Measurements from ENCODE around the gene OPRL1. TPM values are rescaled to one million over a fixed set of nuclear protein-coding genes. Genes with fewer than 3 reads are reported as not detected.
A peak's percentile ranks its signal among the peaks of the same experiment; 100 is the strongest.

Gene OPRL1
- total and polyA plus RNA-seq, 2 of the 8 experiments (the other 6 are each of a cell fraction or from before 2014, with no cell fraction given), result 0.63 to 0.98 TPM

DNA sequence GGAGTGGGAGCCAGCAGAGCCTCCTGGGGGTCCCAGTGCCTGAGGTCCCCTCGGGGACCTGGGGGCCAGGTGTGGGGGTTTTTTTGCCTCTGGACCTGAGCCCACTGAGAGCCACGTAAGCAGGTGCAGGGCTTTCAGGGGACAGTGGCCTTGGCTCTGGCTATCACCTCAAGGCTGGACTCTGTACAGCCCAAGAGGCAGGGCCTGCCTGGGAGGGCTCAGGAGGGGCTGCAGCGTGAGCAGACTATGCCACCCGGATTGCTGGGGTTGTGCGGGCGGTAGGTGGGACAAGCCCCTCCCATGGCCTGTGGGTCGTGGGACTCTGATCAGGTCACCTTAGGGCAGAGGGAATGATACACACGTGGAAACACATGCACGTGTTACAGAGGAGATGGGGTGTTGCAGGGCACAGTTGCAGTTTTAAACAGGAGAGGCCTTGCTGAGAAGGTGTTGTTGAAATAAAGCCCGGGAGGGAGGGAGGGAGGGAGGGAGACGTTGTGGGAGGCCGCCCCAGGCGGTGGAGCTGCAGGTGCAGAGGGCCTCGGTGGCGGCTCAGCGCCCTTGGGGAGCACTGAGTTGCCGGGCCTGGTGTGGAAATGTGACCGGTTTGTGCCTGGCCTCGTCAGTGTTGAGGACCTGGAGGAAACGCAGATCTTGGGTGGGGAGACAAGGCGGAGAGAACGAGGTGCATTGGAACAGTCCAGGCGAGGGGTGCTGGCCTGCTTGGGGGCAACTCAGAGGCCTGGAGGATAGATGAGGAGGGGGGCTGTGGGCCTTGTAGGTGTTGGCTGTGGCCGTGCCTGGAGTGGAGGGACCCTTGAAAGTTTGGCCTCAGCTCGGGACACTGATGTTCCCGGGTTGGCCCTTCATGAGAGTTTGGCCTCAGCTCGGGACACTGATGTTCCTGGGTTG, 14.6 kb upstream of the OPRL1 start:
- H2BK120ac ChIP-seq (replicated peaks; ENCODE audit: low read depth, low read length), result no peak overlapping the region
- H3K9me3 ChIP-seq (ENCODE audit: insufficient read depth in 2 of 2, low read depth in 1 of 2, low read length in 1 of 2), result no peaks in the 10 kb centered on the region
- no peaks in the 10 kb centered on the region for H3K27me3 ChIP-seq (replicated peaks in 1 of 4; ENCODE audit: control insufficient read depth in 3 of 4, extremely low read depth in 1 of 4, insufficient read depth in 3 of 4, low read length in 3 of 4)
- no peaks in the 10 kb centered on the region for H3K36me3 ChIP-seq (ENCODE audit: control insufficient read depth in 2 of 4, insufficient read depth in 4 of 4, low read length in 3 of 4)
- H4K20me1 ChIP-seq (replicated peaks in 1 of 2; ENCODE audit: control insufficient read depth in 1 of 2, insufficient read depth in 2 of 2, low read length in 2 of 2), result peaks cover 2 to 8% of the 10 kb centered on the region in 2 experiments
- H3K14ac ChIP-seq (ENCODE audit: insufficient read length), result no peak overlapping the region
- peak overlapping the region; percentile 82; the same call in 1 of the 2 replicates for H2AK5ac ChIP-seq (ENCODE audit: low read depth, low read length)
- peaks cover 2% of the 10 kb centered on the region; the same call in 1 of the 2 replicates for H3K23me2 ChIP-seq (ENCODE audit: low read depth, low read length)
- no peaks in the 10 kb centered on the region for H3K79me1 ChIP-seq (ENCODE audit: low read depth, low read length)
- no peak overlapping the region for H4K91ac ChIP-seq (replicated peaks; ENCODE audit: insufficient read length, low read length)
- CTCF ChIA-PET (ENCODE audit: partially characterized antibody), result interaction anchor here (0.6 to 2.5 kb wide), 5 partner anchors 11 to 166 kb away, joined by 3 to 17 read pairs (median 4); partner anchors contain the start of genes OPRL1 and RGS19
- H3K4me3 ChIP-seq (ENCODE audit: extremely low read depth in 1 of 4, insufficient read depth in 2 of 4, low read depth in 3 of 4, low read length in 4 of 4), result no peak overlapping the region
- H3K4me2 ChIP-seq (ENCODE audit: insufficient read depth in 1 of 2, low read depth in 2 of 2, low read length in 2 of 2), result peak overlapping the region in 1 of 2 experiments; percentile 1; a peak in 1 of 4 replicates
- no peaks in the 10 kb centered on the region for H3K79me2 ChIP-seq (ENCODE audit: control insufficient read depth in 1 of 2, insufficient read depth in 2 of 2, low read length in 2 of 2)
- H3K18ac ChIP-seq (ENCODE audit: extremely low read depth, low read length), result no peak overlapping the region
- H2BK12ac ChIP-seq (ENCODE audit: low read depth, low read length), result peak overlapping the region; percentile 68; the same call in 1 of the 2 replicates
- no peak overlapping the region; the same call in 1 of the 2 replicates for H2BK15ac ChIP-seq (ENCODE audit: low read length)
- H3K23ac ChIP-seq (ENCODE audit: insufficient read length), result no peak overlapping the region
- no peak overlapping the region for H2BK20ac ChIP-seq (ENCODE audit: low read length)
- DNase-seq (ENCODE audit: low read depth in 1 of 2, low spot score in 2 of 2), result no peak
- POLR2A ChIA-PET (ENCODE audit: partially characterized antibody), result interaction anchor here (0.8 to 4.5 kb wide), 5 partner anchors 9 to 85 kb away, joined by 3 to 27 read pairs (median 4); partner anchors contain the start of genes OPRL1, PRPF6 and RGS19
- no peak for FAIRE-seq
- no peak overlapping the region for H3K9ac ChIP-seq (replicated peaks in 1 of 4; ENCODE audit: extremely low read depth in 1 of 4, low read depth in 3 of 4, low read length in 3 of 4)
- H2AFZ ChIP-seq (ENCODE audit: low read length), result no peak overlapping the region
- no peak overlapping the region for H3K56ac ChIP-seq (replicated peaks; ENCODE audit: insufficient read length, low read depth, low read length)
- H4K5ac ChIP-seq (ENCODE audit: insufficient read length, low read depth, low read length), result no peak overlapping the region
- 75% methylated on average over 17 of the region's 27 CpGs; no CpG with 5 or more reads in 1 of the 2 experiments for WGBS, 2 experiments (ENCODE audit: extremely low coverage in 1 of 2, insufficient coverage in 1 of 2, insufficient read length in 1 of 2, insufficient replicate concordance in 2 of 2, low coverage in 1 of 2, low lambda C conversion rate in 2 of 2, missing lambda C conversion rate in 1 of 2)
- peaks cover 3 to 20% (median 10%) of the 10 kb centered on the region in 4 experiments for H3K4me1 ChIP-seq (replicated peaks in 1 of 4; ENCODE audit: control insufficient read depth in 3 of 4, insufficient read depth in 4 of 4, low read length in 3 of 4)
- 0 out of 2 replicates have a peak overlapping the region, but pooled peaks have one; percentile 44 for H2BK5ac ChIP-seq (ENCODE audit: low read depth, low read length)
- H3K4ac ChIP-seq (replicated peaks; ENCODE audit: insufficient read length, low read depth, low read length), result no peak overlapping the region
- no peak overlapping the region for H3K27ac ChIP-seq (ENCODE audit: low read depth, low read length)
- H4K8ac ChIP-seq (ENCODE audit: extremely low read depth, insufficient read depth, low read length), result 0 out of 2 replicates have a peak overlapping the region, but pooled peaks have one; percentile 9
- no peak for TF ChIP-seq CHD1 (IDR thresholded peaks at IDR 0.05; ENCODE audit: low read depth, low read length)
- TF ChIP-seq, protein P1, sequence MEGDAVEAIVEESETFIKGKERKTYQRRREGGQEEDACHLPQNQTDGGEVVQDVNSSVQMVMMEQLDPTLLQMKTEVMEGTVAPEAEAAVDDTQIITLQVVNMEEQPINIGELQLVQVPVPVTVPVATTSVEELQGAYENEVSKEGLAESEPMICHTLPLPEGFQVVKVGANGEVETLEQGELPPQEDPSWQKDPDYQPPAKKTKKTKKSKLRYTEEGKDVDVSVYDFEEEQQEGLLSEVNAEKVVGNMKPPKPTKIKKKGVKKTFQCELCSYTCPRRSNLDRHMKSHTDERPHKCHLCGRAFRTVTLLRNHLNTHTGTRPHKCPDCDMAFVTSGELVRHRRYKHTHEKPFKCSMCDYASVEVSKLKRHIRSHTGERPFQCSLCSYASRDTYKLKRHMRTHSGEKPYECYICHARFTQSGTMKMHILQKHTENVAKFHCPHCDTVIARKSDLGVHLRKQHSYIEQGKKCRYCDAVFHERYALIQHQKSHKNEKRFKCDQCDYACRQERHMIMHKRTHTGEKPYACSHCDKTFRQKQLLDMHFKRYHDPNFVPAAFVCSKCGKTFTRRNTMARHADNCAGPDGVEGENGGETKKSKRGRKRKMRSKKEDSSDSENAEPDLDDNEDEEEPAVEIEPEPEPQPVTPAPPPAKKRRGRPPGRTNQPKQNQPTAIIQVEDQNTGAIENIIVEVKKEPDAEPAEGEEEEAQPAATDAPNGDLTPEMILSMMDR (IDR thresholded peaks at IDR 0.05; ENCODE audit: control extremely low read depth in 1 of 3, insufficient read depth in 1 of 3, low read depth in 1 of 3, low read length in 3 of 3), result no peak
- TF ChIP-seq, protein P2, sequence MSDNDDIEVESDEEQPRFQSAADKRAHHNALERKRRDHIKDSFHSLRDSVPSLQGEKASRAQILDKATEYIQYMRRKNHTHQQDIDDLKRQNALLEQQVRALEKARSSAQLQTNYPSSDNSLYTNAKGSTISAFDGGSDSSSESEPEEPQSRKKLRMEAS (IDR thresholded peaks at IDR 0.05), result no peak
- TF ChIP-seq YY1 (IDR thresholded peaks at IDR 0.05; ENCODE audit: low read depth, low read length), result no peak
- no peak for TF ChIP-seq POU5F1 (IDR thresholded peaks at IDR 0.05; ENCODE audit: low read depth, low read length)
- no peak for TF ChIP-seq NANOG (IDR thresholded peaks at IDR 0.05; ENCODE audit: insufficient read depth, low read depth, low read length, poor library complexity, severe bottlenecking)
- TF ChIP-seq KDM1A (IDR thresholded peaks at IDR 0.05; ENCODE audit: borderline replicate concordance, low read length), result no peak
